MV-4-11 (cell line): ENCODE measurements around the gene KRT86.
A peak's percentile ranks its signal among the peaks of the same experiment; 100 is the strongest.
"Not testable (repeated sequence)": the region's sequence is repeated elsewhere in the genome, so short reads cannot be mapped to it uniquely, and the experiment has no call there.

Experiments
- DNase-seq: peaks from one replicate; lab custom pipeline; 2025; lab: John Stamatoyannopoulos, UW

Gene KRT86

GRCh38 chr12:52251367-52252051, 22.9 kb upstream of the KRT86 start:
- peak; percentile 47 for DNase-seq

GRCh38 chr12:52252175-52252615, 22.2 kb upstream of the KRT86 start:
- not testable (repeated sequence) for DNase-seq

GRCh38 chr12:52252728-52253343, 21.6 kb upstream of the KRT86 start:
- no peak for DNase-seq

- DNase-seq = no peak
These were observed 20.9 kb upstream of the KRT86 start for GRCh38 chr12:52253391-52254179.

GRCh38 chr12:52254180-52254964, 20.1 kb upstream of the KRT86 start:
- DNase-seq = no peak

DNA sequence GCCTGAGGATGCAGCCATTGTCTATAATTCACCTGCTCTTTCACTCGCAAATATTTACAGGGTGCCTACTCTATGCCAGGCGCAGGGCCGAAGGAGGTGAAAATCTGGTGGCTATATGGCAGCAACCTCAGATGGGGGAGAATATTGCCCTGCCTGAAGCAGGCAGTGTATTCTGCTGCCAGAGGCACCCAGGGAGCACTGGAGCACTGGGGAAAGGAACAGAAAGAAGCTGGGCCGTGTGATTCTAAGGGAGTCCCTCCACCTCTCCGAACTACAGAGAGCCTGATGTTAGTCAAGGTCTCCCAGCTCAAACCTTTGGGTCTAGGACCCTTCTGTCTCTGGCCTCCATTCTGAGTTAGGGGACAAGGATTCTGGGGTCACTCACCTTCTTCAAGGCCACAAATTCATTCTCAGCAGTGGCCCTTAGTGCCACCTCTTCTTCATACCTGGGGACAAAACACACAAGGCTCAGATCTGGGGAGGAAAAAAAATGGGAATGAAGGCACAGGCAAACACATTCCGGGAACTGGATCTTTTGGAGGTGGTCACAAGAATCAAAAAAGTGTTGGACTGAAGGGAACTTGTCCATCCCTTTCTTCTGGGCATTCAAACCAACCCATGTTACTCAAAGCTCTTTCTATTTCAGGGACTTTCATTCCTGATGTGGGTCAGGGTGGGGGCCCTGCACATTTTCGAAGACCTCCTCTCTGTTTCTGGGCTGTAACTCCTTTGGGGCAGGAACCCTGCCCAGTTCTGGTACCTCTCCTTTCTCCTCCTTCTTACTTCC, 19.3 kb upstream of the KRT86 start:
- no peak for DNase-seq

GRCh38 chr12:52255926-52256583, 18.4 kb upstream of the KRT86 start:
- DNase-seq = no peak

GRCh38 chr12:52256584-52256935, 17.9 kb upstream of the KRT86 start:
- no peak for DNase-seq

GRCh38 chr12:52257074-52257551, 17.3 kb upstream of the KRT86 start:
- no peak for DNase-seq

GRCh38 chr12:52257922-52258321, 16.5 kb upstream of the KRT86 start:
- DNase-seq = not testable (repeated sequence)

DNA sequence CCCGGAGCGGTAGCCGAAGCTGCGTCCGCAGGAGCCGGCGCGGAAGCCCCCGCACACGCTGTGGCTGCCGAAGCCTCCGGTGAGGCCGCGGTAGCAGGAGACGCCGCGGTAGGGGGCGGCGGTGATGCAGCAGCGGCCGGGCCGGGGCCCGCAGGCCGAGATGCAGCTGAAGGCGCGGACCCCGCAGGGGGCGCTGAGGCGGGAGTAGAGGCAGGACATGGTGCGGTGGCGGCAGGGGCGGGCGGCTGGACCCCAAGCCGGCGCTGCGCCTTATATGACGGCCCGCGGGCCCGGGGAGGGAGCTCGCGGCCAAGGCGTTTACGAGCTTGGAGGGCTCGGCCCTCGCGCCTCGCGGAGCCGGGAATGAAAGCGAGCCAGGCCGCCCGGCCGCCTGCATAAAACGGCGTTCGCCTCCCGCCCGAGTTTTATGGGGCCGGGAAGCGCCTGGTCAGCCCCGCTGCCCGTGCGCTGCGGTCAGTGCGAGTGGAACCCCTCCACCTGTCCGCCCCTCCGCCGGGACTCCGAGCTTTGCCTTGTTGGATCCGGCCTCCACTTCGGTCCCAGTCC, 16.0 kb upstream of the KRT86 start:
- DNase-seq = no peak

DNA sequence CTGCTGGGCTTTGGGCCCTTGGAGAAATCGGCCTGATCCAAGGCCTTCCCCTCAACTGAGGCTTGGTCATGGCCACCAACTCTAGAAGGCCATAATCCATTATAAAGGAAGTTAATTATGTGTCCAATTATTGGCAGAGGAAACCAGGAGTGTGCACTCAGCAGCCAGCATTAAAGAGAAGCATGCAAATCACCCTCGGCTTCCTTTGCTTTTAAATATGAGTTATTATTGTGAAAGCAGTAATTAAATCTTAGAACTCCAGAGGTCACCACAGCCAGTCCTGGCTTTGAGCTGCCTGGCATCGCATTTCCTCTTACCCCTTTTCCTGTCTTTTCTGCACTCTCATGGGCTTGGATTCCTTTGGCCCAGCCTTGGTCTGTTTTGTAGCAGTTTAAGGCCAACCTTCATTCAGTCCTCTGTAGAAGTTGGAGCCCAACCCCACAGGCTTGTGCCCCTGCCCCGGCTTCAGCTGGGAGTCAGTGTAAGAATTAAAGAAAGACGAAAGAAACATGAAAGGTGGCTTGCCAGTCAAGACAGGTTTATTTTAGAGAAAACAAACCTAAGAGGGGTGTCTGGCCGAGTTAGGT, 14.7 kb upstream of the KRT86 start:
- peak; percentile 45 for DNase-seq

DNA sequence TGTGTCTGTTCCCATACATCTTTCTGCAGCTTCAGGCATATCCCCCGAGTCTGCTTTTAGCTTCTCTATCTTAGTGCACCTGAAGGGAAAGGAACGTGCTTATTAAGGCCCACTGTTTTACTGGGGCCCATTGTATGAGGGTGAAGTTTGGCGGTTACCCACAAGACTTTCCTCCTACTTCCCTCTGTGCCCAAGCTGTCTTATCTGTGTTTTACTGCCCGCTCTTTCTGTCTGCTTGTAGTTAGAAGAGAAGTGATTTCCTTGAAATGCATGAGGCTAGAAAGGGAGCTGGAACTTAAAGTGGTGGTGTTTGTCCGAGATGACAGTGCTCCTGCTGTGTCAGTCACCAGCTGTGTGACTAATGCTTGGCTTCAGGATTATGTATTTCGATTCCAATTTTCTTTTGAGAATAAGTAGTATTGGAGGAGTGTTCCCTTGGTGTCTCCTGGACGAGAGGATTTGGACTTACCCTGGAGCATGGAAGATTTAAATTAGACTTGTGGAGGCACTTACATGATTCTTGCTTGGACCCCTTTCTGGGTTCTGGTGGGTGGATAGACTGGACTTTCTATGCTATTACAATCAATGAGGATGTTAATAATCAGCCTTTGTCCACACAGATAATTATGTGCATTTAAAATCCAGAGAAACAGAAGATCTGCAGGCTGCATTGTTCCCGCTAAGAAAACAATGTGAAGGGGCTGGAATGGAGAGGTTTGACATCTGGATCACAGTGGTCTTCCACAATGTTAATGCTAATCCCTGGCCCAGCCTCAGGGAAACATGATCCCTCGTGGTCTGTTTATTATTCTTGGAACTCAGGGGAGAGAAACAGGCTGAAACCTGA, 13.9 kb upstream of the KRT86 start:
- peak; percentile 63 for DNase-seq

DNA sequence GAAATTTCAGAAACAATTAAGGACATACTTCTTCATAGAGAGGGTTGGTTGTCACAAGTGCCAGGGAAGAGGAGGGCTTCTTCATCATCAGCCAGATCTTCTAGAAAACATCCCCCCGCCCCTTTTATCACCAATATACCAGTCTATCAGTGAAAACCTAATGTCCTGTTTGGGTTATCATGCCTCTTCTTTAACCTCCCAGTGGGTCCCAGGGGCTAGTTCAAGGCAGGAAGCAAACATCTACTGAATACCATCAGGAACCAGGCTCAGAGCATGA, 13.3 kb upstream of the KRT86 start:
- DNase-seq = no peak

DNA sequence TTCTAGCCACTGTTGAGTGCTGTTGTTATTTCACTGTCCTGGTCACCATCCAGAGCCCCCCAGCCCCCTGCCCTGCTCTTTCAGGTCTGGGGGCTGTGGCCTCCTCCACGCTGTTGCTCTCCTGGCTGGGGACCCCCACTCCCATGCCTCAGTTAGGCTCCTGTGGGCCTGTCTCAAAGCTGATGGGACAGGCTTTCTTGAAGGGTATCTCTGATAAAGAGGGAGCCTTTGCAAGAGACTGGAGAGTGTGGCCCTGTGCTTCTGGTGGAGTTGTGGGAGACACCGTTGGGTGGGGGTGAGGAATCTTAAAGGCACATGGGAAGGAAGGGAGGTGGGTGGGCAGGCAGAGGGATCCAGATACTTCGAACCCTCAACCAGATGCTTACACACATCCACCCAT, 12.2 kb upstream of the KRT86 start:
- no peak for DNase-seq

DNA sequence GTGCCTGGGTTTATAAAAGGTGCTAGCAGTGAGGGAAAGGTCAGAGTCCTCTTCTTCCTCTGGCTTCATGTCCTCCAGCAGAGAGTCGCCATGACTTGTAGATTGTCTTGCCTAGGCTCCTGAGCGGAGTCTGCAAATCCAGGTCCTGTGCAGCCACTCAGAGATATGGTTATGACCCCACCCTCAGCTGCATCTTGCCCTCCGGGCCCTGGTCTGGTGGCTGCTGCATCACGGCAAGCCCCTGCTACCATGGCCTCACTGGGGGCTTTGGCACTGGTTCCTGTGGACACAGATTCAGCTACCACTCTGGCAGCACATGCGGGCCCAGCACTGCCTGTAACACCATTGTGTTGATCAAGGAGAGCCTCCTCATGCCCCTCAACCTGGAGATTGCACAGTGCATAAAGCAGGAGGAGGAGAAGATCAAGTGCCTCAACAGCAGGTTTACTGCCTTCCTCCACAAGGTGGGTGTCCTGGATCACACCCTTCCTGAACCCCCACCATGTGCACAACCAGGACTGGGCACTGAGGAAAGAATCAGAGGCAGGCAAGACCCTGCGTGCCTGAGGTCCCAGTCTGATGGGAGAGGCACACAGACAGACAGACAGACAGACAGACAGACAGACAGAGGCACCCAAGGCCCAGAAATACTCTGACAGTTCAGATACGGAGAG, 10.5 kb upstream of the KRT86 start:
- DNase-seq = no peak

DNA sequence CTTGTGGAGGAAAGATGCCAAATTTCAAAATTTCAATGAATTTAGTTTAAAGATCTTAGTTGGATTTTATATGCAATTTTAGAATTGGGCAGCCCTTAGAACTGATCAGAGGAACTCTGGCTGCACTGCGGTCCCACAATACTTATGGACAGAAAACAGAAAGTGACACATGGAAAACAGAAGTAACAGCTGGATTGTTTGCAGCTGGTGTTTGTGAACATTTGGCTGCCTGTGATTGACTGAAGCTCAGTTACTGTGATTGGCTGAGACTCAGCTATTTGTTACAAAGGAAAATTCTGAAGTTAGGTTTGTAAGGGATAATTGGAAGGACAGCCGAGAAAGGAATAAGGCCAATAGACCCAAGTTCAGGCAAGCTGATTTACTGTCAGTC, 10.0 kb upstream of the KRT86 start:
- DNase-seq = peak; percentile 11

GRCh38 chr12:52266514-52266913, 7.9 kb upstream of the KRT86 start:
- DNase-seq = no peak

GRCh38 chr12:52267266-52267665, 7.2 kb upstream of the KRT86 start:
- DNase-seq = no peak
